SK-N-SH (cell line): ENCODE data around the gene CAMKMT.

Source experiments
- EP300 ChIP-seq, 2 experiments: IDR thresholded peaks; 2 replicates each; pipeline versions ENCODE4 v1.4.0 to v1.6.1; 2012; ENCODE audit warnings: borderline replicate concordance in 1 of 2, low read depth in 1 of 2, low read length in 1 of 2
- FOXJ3 ChIP-seq: sonication (generic); formaldehyde crosslinking; IDR thresholded peaks from 2 replicates; pipeline ENCODE4 v1.5.1; 2020; ENCODE audit warnings: mild to moderate bottlenecking, missing genetic modification reagents
- FOXM1 ChIP-seq: IDR thresholded peaks from 2 replicates; pipeline ENCODE4 v1.4.0; 2012; ENCODE audit warnings: low read depth, mild to moderate bottlenecking
- GABPA ChIP-seq: IDR thresholded peaks from 2 replicates; pipeline ENCODE4 v1.4.0; 2012; ENCODE audit warnings: low read depth, mild to moderate bottlenecking
- NRF1 ChIP-seq: IDR thresholded peaks from 2 replicates; pipeline ENCODE4 v1.6.1; 2012; ENCODE audit warnings: low read depth, mild to moderate bottlenecking, low read length
- RCOR1 ChIP-seq: fragments of 150-350 bp; IDR thresholded peaks from 2 replicates; pipeline ENCODE4 v1.6.1; 2017; ENCODE audit warnings: antibody characterized with exemption, low read length
- SIN3A ChIP-seq: IDR thresholded peaks from 2 replicates; pipeline ENCODE4 v1.6.1; 2012; ENCODE audit warnings: low read depth, mild to moderate bottlenecking, low read length, moderate library complexity, borderline replicate concordance
- YY1 ChIP-seq: IDR thresholded peaks from 2 replicates; pipeline ENCODE4 v1.4.0; 2012; ENCODE audit warnings: low read depth, mild to moderate bottlenecking
- TF ChIP-seq, protein P1 (sequence below): fragments of 200-600 bp; sonication (generic); IDR thresholded peaks from 2 replicates; pipeline ENCODE4 v1.6.1; 2017; ENCODE audit warnings: antibody characterized with exemption, mild to moderate bottlenecking, moderate library complexity
- TF ChIP-seq, protein P2 (sequence below): IDR thresholded peaks from 2 replicates; pipeline ENCODE4 v1.6.1; 2012; ENCODE audit warnings: mild to moderate bottlenecking, low read depth, low read length, moderate library complexity
- TF ChIP-seq, protein P3 (sequence below): IDR thresholded peaks from 2 replicates; pipeline ENCODE4 v1.4.0; 2012; ENCODE audit warnings: low read depth, borderline replicate concordance

DNA sequence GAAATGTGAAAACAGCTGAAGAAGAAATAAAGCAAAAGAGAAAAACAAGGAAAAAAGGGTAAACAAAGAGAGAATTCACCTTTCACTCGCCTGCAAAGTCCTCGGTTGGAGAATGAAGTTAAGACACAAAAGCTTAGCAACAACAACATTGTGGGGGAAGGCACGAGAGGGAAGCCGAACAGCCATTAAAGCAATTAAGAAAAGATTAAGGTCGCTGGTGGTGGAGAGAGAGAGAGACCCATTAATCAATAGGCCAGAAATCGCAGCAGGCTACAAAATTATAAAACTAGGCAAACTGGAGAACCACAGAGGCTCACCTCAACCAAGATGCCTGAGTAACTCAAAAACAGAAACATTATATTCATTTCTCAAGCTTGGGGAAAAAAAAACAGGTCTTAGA, 459.8 kb downstream of the CAMKMT start:
- TF ChIP-seq NRF1 (no peak), FOXM1 (no peak), GABPA (no peak), EP300 (IDR thresholded peaks at IDR 0.05; ENCODE audit: borderline replicate concordance in 1 of 2, low read depth in 1 of 2, low read length in 1 of 2) (no peak), YY1 (no peak), FOXJ3 (CRISPR knock-in tag) (no peak), RCOR1 (no peak), SIN3A (no peak)
- TF ChIP-seq, protein P1, sequence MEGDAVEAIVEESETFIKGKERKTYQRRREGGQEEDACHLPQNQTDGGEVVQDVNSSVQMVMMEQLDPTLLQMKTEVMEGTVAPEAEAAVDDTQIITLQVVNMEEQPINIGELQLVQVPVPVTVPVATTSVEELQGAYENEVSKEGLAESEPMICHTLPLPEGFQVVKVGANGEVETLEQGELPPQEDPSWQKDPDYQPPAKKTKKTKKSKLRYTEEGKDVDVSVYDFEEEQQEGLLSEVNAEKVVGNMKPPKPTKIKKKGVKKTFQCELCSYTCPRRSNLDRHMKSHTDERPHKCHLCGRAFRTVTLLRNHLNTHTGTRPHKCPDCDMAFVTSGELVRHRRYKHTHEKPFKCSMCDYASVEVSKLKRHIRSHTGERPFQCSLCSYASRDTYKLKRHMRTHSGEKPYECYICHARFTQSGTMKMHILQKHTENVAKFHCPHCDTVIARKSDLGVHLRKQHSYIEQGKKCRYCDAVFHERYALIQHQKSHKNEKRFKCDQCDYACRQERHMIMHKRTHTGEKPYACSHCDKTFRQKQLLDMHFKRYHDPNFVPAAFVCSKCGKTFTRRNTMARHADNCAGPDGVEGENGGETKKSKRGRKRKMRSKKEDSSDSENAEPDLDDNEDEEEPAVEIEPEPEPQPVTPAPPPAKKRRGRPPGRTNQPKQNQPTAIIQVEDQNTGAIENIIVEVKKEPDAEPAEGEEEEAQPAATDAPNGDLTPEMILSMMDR: no peak
- TF ChIP-seq, protein P2, sequence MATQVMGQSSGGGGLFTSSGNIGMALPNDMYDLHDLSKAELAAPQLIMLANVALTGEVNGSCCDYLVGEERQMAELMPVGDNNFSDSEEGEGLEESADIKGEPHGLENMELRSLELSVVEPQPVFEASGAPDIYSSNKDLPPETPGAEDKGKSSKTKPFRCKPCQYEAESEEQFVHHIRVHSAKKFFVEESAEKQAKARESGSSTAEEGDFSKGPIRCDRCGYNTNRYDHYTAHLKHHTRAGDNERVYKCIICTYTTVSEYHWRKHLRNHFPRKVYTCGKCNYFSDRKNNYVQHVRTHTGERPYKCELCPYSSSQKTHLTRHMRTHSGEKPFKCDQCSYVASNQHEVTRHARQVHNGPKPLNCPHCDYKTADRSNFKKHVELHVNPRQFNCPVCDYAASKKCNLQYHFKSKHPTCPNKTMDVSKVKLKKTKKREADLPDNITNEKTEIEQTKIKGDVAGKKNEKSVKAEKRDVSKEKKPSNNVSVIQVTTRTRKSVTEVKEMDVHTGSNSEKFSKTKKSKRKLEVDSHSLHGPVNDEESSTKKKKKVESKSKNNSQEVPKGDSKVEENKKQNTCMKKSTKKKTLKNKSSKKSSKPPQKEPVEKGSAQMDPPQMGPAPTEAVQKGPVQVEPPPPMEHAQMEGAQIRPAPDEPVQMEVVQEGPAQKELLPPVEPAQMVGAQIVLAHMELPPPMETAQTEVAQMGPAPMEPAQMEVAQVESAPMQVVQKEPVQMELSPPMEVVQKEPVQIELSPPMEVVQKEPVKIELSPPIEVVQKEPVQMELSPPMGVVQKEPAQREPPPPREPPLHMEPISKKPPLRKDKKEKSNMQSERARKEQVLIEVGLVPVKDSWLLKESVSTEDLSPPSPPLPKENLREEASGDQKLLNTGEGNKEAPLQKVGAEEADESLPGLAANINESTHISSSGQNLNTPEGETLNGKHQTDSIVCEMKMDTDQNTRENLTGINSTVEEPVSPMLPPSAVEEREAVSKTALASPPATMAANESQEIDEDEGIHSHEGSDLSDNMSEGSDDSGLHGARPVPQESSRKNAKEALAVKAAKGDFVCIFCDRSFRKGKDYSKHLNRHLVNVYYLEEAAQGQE: no peak
- TF ChIP-seq, protein P3, sequence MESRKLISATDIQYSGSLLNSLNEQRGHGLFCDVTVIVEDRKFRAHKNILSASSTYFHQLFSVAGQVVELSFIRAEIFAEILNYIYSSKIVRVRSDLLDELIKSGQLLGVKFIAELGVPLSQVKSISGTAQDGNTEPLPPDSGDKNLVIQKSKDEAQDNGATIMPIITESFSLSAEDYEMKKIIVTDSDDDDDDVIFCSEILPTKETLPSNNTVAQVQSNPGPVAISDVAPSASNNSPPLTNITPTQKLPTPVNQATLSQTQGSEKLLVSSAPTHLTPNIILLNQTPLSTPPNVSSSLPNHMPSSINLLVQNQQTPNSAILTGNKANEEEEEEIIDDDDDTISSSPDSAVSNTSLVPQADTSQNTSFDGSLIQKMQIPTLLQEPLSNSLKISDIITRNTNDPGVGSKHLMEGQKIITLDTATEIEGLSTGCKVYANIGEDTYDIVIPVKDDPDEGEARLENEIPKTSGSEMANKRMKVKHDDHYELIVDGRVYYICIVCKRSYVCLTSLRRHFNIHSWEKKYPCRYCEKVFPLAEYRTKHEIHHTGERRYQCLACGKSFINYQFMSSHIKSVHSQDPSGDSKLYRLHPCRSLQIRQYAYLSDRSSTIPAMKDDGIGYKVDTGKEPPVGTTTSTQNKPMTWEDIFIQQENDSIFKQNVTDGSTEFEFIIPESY: no peak
